Measurements from ENCODE around the gene SEMA4F.

The SEMA4F gene

DNA sequence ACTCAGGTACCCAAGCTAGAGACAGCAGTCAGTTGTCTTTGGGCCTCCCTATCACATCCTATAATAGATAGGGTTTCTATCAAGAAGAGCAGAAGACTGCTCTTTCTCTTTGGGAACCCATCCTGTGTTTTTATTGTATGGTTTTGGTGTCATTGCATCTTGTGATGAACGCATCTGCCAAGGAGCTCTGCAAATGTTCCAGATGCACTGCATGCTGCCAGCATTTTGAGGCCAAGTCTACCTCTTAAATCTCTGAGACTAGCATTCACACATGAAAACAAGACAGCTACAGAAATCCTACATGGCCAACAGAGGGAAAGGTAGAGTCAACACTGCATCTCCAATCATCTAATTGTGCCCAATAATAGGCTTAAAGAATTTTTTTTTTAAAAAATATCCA is 14.0 kb downstream of the SEMA4F start:
- no peak for DNase-seq (ENCODE audit: low read depth in 2 of 2)

- DNase-seq (ENCODE audit: low read depth in 2 of 2): no peak
Measured at GRCh38 chr2:74670263-74670662, 16.2 kb downstream of the SEMA4F start.

DNA sequence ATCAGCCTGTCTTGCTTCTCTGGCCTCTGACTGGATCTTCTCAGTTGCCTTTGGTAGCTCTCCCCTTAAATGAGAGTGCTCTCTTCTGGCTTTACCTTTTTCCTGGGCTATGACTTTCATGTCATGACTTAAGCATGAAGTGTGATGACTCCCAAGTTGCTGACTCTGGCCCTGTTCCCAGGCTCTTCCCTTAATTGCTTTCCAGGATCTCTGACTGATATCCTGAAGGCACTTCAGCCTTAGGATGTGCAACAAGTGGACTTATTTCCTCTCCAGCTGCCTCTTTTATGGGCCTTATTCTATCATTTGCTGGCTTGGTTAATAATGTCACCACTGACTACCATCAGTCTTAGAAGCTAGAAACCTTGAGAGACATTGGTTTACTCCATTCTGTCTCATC is 17.4 kb downstream of the SEMA4F start:
- no peak for DNase-seq (ENCODE audit: low read depth in 2 of 2)

DNA sequence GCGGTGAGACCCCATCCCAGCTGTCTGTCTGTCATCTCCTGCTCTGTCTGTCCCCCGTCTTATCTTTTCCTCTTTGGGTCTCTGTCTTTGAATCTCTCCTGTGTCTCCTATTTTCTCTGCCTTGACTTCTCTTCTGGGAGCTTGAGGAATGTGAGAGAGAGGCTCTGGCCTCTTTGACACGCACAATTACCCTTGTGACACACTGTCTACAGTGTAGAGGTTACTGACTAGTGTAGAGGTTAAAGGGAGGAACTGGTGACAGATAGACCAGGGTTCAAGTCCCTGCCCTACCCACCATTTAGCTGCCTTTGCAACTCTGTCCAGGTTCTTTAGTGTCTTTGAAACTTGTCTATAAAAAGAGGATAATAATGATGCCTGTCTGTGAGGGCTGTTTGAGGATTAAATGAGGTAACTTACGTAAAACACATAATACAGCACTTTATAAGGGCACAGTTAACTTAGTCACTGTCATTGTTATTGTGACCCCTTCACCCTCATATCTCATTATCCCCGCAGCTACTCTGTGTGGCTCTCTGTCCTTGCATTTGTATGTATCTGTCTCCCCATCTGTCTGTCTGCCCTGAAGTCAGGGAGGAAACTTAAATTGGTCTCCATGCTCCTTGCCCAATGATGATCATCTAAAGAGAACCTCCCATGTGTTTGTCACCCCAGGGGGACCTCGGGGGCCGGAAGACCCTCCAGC is 19.9 kb downstream of the SEMA4F start:
- no peak for DNase-seq (ENCODE audit: low read depth in 2 of 2)

GRCh38 chr2:74675090-74675489 is 21.0 kb downstream of the SEMA4F start:
- DNase-seq (ENCODE audit: low read depth in 2 of 2): no peak

DNA sequence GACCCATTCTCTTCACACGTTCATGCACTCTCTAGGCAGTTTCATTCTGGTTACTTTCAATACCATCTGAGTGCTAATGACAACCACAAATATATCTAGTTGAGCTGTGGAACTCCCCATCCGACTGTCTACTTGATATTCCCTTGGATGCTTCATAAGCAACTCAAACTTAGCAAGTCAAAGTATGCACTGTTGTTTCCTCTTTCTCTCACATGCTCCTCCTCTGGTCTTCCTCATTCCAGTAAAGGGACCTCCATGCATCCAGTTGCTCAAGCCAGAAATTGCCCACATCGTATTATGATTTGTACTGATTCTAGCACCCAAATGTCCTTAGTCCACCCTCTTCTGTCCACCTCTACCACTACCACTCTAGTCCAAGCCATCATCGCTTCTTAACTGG is 22.3 kb downstream of the SEMA4F start:
- no peak for DNase-seq (ENCODE audit: low read depth in 2 of 2)

GRCh38 chr2:74679615-74680014 is 25.6 kb downstream of the SEMA4F start:
- no peak for DNase-seq (ENCODE audit: low read depth in 2 of 2)

DNA sequence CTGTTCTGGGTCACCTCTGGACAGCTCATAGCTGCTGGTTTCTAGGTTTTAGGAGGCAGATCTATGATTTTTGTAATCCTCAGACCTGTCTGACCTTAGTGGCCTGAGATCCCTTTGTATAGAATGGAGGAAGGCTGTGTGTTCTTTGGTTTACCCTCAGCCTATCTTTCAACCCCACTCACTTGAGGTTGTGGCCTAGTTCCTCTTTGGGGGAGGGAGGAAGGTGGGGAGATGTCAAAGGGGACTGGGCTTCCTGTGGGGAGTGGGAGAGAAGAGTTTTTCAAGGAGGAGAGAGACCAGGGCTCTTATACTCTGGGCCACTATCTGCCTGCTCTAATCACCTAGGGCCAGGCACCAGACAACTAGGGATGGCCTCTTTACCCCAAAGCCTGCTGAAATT is 28.5 kb downstream of the SEMA4F start:
- no peak for DNase-seq (ENCODE audit: low read depth in 2 of 2)

- DNase-seq (ENCODE audit: low read depth in 2 of 2): no peak
Measured at GRCh38 chr2:74685408-74685807, 31.4 kb downstream of the SEMA4F start.

GRCh38 chr2:74688881-74689280 is 34.8 kb downstream of the SEMA4F start:
- DNase-seq (ENCODE audit: low read depth in 2 of 2): no peak

DNA sequence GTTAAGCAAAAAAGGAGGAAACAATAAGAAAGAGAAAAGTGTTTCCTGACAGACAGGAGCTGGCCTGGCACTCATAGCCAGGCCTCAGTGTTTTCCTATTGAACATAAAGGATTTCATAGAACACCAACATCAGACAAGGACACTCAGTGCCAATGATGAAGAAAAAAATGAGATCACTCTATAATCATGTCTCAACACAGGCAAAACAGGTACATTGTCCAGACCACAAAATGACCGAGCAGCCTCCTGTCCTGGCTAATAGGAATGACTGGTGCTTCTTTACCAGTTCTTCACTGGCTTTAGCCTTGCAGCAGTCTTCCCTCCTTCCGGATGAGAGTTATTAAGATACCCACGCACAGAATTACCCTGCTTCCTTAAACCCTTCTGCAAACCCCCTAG is 35.6 kb downstream of the SEMA4F start:
- no peak for DNase-seq (ENCODE audit: low read depth in 2 of 2)

DNA sequence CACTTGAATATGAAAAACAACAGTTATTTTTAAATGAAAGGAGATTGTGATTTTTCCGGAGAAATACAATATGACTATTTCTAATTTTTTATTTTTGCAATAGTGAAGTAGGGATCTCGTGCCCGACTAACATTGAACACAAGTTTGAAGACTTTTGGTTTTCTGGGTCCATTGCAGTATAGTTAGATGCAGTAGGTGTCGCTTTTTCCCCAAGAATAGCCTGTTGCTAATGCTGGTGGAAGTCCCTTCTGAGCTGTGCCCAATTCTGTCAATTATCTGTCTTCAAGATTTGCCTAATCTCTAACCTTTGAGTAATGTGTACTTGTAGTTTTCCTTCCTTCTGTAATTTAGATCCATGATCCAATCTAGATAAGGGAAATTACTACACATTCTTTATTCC is 36.5 kb downstream of the SEMA4F start:
- peak in 1 of 2 donors; percentile 15 for DNase-seq (ENCODE audit: low read depth in 2 of 2)

DNA sequence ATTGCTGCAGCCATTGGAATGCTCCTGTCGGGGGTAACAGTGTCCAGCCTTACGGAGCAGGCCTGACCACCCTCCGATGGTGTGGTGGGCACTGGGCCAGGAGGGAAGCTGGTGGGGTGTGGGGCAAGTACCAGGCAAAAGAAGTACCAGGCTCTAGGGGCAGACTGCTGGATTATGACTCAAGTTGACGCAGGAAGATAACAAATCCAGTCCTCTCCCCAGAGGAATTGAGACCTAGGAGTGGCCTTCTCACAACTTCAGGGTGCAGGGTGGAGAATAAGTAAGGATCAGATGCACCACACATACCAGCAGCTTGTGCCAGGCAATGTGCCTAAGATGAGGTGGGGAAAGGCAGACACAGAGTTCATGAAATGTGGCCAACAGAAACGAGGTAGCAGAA is 37.9 kb downstream of the SEMA4F start:
- no peak for DNase-seq (ENCODE audit: low read depth in 2 of 2)

DNA sequence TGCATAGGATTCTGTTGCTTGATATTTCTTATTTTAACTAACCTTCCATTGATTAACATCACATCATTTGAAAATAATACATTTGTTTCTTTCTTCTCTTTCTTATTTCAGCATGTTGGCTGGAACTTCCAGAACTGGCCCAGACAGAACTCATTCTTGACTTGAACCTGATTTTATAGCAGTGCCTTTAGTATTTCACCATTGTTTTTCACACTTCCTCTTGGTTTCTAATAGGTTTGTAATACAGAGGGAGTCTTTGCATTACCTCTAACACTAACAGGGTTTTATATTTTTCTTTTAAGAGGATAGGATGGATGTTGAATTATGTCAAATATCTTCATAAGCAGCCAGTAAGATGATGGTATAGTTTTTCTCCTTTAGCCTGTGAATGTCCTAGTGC is 39.2 kb downstream of the SEMA4F start:
- no peak for DNase-seq (ENCODE audit: low read depth in 2 of 2)

- DNase-seq (ENCODE audit: low read depth in 2 of 2): no peak
Measured at GRCh38 chr2:74693668-74694067, 39.6 kb downstream of the SEMA4F start.

DNA sequence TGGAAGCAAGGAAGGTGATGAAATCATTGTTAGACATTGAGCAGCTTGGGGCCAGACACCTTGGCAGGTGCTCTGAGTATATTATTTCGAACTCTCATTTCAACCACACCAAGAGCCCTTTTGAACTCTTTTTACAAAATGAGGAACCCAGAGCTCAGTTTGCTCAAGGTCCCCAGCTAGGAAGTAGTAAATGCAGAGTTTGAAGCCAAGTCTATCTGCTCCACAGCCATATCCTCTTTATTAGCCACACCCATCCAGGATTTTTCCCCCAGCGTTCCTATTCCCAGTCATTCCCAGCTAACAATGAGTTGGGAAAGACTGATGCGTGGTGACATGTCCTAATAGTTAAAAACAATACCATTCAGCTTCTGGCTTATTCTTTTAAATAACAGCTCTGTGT is 40.2 kb downstream of the SEMA4F start:
- DNase-seq (ENCODE audit: low read depth in 2 of 2): no peak

- DNase-seq (ENCODE audit: low read depth in 2 of 2): no peak
Measured at GRCh38 chr2:74695663-74696062, 41.6 kb downstream of the SEMA4F start.

- no peak for DNase-seq (ENCODE audit: low read depth in 2 of 2)
Measured at GRCh38 chr2:74696829-74697228, 42.8 kb downstream of the SEMA4F start.

- DNase-seq (ENCODE audit: low read depth in 2 of 2): no peak
Measured at GRCh38 chr2:74700643-74701372, 46.8 kb downstream of the SEMA4F start.

DNA sequence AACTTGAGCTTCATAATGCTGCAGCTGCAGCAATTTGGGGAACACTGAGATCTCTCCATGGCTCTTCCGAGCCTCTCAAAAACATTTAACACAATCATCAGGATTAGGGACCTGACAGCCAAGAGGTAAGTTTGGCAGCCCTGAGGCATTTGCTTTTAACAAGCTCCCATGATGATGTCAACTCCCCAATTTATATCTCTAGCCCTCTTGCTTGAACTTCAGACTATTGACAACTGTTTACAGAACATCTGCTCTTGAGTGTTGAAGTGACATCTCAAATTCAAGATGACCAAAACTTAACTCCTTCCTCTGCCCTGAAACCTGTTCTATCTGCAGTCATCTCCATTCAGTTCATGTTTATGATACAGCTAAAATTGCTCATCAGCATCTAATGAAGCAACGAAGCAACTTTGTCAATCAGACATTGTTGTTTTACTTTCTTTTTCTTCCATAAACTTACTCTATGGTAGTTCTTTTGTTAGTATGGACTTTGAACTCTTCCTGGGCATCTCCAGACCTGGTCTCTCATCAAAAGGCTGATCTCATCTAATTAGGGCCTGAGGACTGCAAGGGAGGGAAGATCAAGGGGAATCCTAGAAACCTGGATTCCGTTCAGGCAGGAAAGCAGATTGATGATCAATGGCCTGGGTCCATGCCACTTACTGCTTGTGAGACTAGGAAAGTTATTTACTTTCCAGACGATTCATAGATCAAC is 48.1 kb downstream of the SEMA4F start:
- no peak for DNase-seq (ENCODE audit: low read depth in 2 of 2)

- no peak for DNase-seq (ENCODE audit: low read depth in 2 of 2)
Measured at GRCh38 chr2:74703373-74703772, 49.3 kb downstream of the SEMA4F start.

- no peak for DNase-seq (ENCODE audit: low read depth in 2 of 2)
Measured at GRCh38 chr2:74704216-74704615, 50.2 kb downstream of the SEMA4F start.

GRCh38 chr2:74706741-74707140 is 52.7 kb downstream of the SEMA4F start:
- DNase-seq (ENCODE audit: low read depth in 2 of 2): no peak
